ENCODE results near the gene CALHM2.
A peak's percentile ranks its signal among the peaks of the same experiment; 100 is the strongest.

Gene CALHM2

GRCh38 chr10:103433858-103434257 is 18.3 kb downstream of the CALHM2 start:
- TF ChIP-seq CTCF (IDR thresholded peaks at IDR 0.05; ENCODE audit: control insufficient read depth, extremely low read depth, insufficient read depth) = no peak
- H3K4me3 ChIP-seq (ENCODE audit: low read depth, low read length) = no peak overlapping the region
- DNase-seq (ENCODE audit: low read depth) = no peak

DNA sequence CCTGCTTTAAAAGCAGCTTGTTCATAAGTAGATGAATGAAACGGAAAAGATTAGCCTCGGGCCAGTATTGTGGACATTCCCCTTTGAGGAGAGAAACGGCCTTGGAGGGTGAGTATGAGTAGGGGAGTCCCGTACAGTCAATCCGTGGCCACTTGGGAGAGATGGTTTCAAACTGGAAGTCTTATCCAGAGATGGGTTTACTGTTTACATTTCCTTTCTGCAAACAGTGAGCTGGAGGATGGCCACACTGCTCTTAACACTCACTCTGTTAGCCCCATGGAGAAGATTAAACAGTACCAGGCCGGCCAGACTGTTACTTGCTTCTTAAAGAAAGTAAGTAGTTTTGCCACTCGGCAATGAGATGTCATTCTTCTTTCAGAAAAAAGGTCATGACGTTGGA is 20.3 kb downstream of the CALHM2 start:
- DNase-seq (ENCODE audit: low read depth) = peak; percentile 80

DNA sequence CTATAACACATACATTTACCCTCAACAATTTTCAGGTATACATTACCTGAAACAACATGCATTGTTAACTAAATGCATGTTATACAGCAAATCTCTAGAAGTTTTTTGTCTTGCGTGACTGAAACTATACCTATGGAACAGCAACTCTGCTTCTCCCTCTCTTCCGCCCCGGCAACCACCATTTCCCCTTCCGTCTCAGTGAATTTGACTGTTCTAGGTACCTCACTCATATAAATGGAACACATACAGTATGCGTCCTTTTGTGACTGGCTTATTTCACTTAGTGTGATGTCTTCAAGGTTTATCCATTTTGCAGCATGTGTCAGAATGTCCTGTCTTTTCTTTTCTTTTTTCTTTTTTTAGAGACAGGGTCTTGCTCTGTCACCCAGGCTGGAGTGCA is 22.5 kb downstream of the CALHM2 start:
- no peak overlapping the region for H3K4me3 ChIP-seq (ENCODE audit: low read depth, low read length)
- no peak for DNase-seq (ENCODE audit: low read depth)
- no peak for TF ChIP-seq CTCF (IDR thresholded peaks at IDR 0.05; ENCODE audit: control insufficient read depth, extremely low read depth, insufficient read depth)

More for the DNA sequence above, 20.3 kb downstream of the CALHM2 start:
- TF ChIP-seq CTCF (IDR thresholded peaks at IDR 0.05; ENCODE audit: control insufficient read depth, extremely low read depth, insufficient read depth) = no peak
- no peak overlapping the region for H3K4me3 ChIP-seq (ENCODE audit: low read depth, low read length)

- no peak overlapping the region for H3K4me3 ChIP-seq (ENCODE audit: low read depth, low read length)
- no peak for TF ChIP-seq CTCF (IDR thresholded peaks at IDR 0.05; ENCODE audit: control insufficient read depth, extremely low read depth, insufficient read depth)
- DNase-seq (ENCODE audit: low read depth) = no peak
Measured at GRCh38 chr10:103428989-103429643, 23.1 kb downstream of the CALHM2 start.

DNA sequence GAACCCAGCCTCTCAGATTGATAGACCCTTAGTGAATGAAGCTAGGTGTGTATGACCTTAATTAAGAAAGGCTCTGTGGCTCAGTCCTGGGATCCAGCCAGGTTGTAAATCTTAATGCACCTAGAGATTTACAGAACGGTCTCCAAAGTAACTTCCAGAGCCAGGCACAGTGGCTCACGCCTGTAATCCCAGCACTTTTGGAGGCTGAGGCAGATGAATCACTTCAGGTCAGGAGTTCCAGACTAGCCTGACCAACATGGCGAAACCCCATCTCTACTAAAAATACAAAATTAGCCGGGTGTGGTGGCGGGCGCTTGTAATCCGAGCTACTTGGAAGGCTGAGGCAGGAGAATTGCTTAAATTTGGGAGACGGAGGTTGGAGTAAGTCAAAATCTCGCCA is 24.3 kb downstream of the CALHM2 start:
- no peak overlapping the region for H3K4me3 ChIP-seq (ENCODE audit: low read depth, low read length)
- TF ChIP-seq CTCF (IDR thresholded peaks at IDR 0.05; ENCODE audit: control insufficient read depth, extremely low read depth, insufficient read depth) = no peak
- DNase-seq (ENCODE audit: low read depth) = no peak

DNA sequence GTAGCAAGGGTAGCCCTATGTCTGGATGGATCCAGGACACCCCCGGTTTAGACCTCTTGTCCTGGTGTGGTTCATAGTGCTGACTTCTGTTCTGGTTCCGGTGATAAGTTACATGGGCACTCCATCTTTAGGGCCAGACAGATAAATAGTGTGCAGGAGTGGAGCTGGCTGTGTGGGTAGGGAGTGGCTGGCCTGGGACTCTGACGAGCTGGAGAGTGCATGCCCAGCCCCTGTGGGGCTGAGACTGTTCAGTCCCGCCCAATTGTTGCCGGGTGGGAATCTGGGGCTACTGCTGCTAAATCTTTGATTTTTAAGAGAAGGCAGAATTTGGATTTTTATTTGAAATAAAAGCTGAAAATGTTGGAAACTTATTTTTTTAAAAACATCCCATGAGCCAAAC is 28.4 kb downstream of the CALHM2 start:
- no peak for TF ChIP-seq CTCF (IDR thresholded peaks at IDR 0.05; ENCODE audit: control insufficient read depth, extremely low read depth, insufficient read depth)
- no peak for DNase-seq (ENCODE audit: low read depth)
- no peak overlapping the region for H3K4me3 ChIP-seq (ENCODE audit: low read depth, low read length)

GRCh38 chr10:103419101-103419500 is 33.1 kb downstream of the CALHM2 start:
- no peak for TF ChIP-seq CTCF (IDR thresholded peaks at IDR 0.05; ENCODE audit: control insufficient read depth, extremely low read depth, insufficient read depth)
- DNase-seq (ENCODE audit: low read depth) = no peak
- no peak overlapping the region for H3K4me3 ChIP-seq (ENCODE audit: low read depth, low read length)

All from LNCaP clone FGC (cell line).